Activated CD4-positive, alpha-beta memory T cell treated with anti-CD3 and anti-CD28 coated beads, Interleukin-2, amount 10 ng/mL, durations not matched to agents 7 days and 5 days (primary cell): Measurements from ENCODE around the gene LTBP2. TPM values are rescaled to one million over a fixed set of nuclear protein-coding genes. Genes with fewer than 3 reads are reported as not detected.

Experiments used
- CTCF ChIA-PET: fragments of 350-600 bp; sonication (Branson Sonifier 250); formaldehyde crosslinking; loops from one replicate; lab custom pipeline; 2021; ENCODE audit warnings: antibody characterized with exemption, inconsistent platforms; lab: Charles Lee
- POLR2A ChIA-PET: fragments of 350-600 bp; sonication (Branson Sonifier 250); formaldehyde crosslinking; loops from one replicate; lab custom pipeline; 2021; ENCODE audit warnings: antibody characterized with exemption; lab: Charles Lee
- DNase-seq: peaks from one replicate; pipeline ENCODE4 v3.0.0-alpha.2; 2020
- H3K27ac Mint-ChIP-seq: one replicate; pipeline ENCODE4 v1.8.0; 2021; ENCODE audit warnings: mild to moderate bottlenecking, mixed read lengths
- H3K27me3 Mint-ChIP-seq: one replicate; pipeline ENCODE4 v1.8.0; 2021; ENCODE audit warnings: mixed read lengths
- H3K36me3 Mint-ChIP-seq: one replicate; pipeline ENCODE4 v1.8.0; 2021; ENCODE audit warnings: low read depth, mixed read lengths
- H3K4me1 Mint-ChIP-seq: one replicate; pipeline ENCODE4 v1.8.0; 2021; ENCODE audit warnings: mixed read lengths
- H3K4me3 Mint-ChIP-seq: one replicate; pipeline ENCODE4 v1.8.0; 2021; ENCODE audit warnings: mild to moderate bottlenecking, mixed read lengths
- H3K9me3 Mint-ChIP-seq: one replicate; pipeline ENCODE4 v1.8.0; 2021; ENCODE audit warnings: mixed read lengths
- total RNA-seq, 2 experiments: library from RNA; stranded (reverse); gene quantifications; one replicate each; pipeline ENCODE4 v1.2.3, GENCODE V29; 2021

The LTBP2 gene
- total RNA-seq, 2 experiments from 2014 or later = 0.28 to 0.40 TPM

DNA sequence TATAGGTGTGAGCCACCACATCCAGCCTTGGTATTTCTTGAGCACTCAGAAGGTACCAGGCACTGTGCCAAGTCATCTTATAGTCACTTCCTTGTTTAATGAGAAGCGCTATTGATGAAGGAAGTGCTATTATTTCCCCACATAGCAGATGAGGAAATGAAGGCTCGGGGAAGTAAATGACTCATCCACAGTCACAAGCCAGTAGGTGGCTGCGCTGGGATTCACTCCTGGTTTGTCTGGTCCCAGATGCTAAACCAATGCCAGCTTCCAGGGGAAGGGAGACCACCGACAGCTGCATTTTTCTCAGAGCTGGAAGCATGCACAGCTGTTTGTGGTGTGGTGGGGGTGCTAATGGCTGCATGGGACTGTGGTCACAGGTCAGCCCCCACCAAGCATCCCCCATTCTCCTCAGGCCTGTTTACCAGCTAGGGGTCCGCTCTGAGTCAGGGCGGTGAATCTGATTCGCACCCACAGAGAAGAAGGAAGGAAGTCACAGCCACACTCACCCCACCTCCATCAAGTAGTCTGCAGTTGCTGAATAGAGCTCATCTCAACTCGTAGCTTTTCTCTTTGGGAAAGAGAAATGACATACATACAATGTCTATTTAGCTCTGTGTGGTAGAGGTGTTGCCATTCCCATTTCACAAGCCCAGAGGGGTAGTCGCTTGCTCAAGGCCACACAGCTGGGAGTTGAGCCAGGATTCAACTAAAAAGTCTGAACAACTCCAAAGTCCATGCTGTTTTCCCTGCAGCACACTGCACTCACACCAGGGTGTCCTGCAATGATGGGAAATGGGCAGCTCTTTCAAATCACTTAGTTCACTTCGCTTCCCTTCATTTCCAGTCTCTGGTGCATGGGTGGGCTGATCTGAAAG lies 6.3 kb upstream of the LTBP2 start:
- H3K9me3 Mint-ChIP-seq = no peaks in the 10 kb centered on the region
- peaks cover 2% of the 10 kb centered on the region for H3K36me3 Mint-ChIP-seq
- peak overlapping the region; percentile 75 for H3K27ac Mint-ChIP-seq
- peaks cover 67% of the 10 kb centered on the region for H3K27me3 Mint-ChIP-seq
- peak overlapping the region; percentile 39 for H3K4me3 Mint-ChIP-seq
- H3K4me1 Mint-ChIP-seq = peaks cover 71% of the 10 kb centered on the region
- CTCF ChIA-PET = interaction anchor here (0.6 to 4.8 kb wide), 15 partner anchors 9 to 264 kb away, joined by 3 to 32 read pairs (median 3); partner anchors contain the start of genes ISCA2, NPC2 and YLPM1
- DNase-seq = peak; percentile 83
- POLR2A ChIA-PET = interaction anchor here (0.6 to 2.5 kb wide), 19 partner anchors 10 to 221 kb away, joined by 3 to 19 read pairs (median 4); partner anchors contain the start of genes AREL1, ISCA2 and NPC2

GRCh38 chr14:74616996-74617700 lies 5.1 kb upstream of the LTBP2 start:
- H3K4me3 Mint-ChIP-seq = no peak overlapping the region
- H3K36me3 Mint-ChIP-seq = peaks cover 2% of the 10 kb centered on the region
- H3K27me3 Mint-ChIP-seq = peaks cover 62% of the 10 kb centered on the region
- ChIA-PET POLR2A (interaction anchor here (1.0 to 2.5 kb wide), 5 partner anchors 25 to 47 kb away, joined by 3 to 12 read pairs (median 4); no protein-coding TSS in a partner anchor), CTCF (interaction anchor here (1.0 to 4.8 kb wide), 8 partner anchors 8 to 187 kb away, joined by 3 to 32 read pairs (median 3); no protein-coding TSS in a partner anchor)
- no peak for DNase-seq
- no peak overlapping the region for H3K27ac Mint-ChIP-seq
- peaks cover 71% of the 10 kb centered on the region for H3K4me1 Mint-ChIP-seq
- no peaks in the 10 kb centered on the region for H3K9me3 Mint-ChIP-seq

GRCh38 chr14:74616507-74616906 lies 4.5 kb upstream of the LTBP2 start:
- no peak for DNase-seq
- Mint-ChIP-seq H3K27ac (no peak overlapping the region), H3K9me3 (no peaks in the 10 kb centered on the region), H3K36me3 (peaks cover 2% of the 10 kb centered on the region), H3K4me1 (peaks cover 68% of the 10 kb centered on the region), H3K4me3 (no peak overlapping the region), H3K27me3 (peaks cover 57% of the 10 kb centered on the region)
- CTCF ChIA-PET = interaction anchor here (1.5 to 4.8 kb wide), 3 partner anchors 7 to 188 kb away, joined by 3 to 32 read pairs (median 29); no protein-coding TSS in a partner anchor
- POLR2A ChIA-PET = no interaction called here

DNA sequence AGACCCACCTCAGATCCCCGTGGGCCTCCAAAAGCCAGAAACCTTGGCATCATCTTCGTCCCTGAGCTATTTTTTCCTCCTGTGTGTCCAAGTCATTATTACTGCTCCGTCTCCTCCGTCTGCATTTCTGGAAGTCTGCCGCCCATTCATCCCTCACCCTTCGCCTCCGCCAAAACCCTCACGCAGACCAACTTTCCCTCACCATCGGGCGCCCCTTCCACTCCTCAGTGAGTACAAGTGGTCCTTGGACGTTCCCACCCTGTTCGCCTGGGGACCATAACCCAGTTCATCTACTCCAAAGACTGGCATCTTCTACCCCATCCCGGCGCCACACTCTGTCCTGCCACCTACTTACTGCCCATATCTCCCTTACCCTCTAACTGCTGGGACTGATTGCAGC lies 3.7 kb upstream of the LTBP2 start:
- peaks cover 60% of the 10 kb centered on the region for H3K4me1 Mint-ChIP-seq
- ChIA-PET CTCF (interaction anchor here (1.5 to 4.8 kb wide), 2 partner anchors 42 to 189 kb away, joined by 3 to 29 read pairs; no protein-coding TSS in a partner anchor), POLR2A (no interaction called here)
- H3K36me3 Mint-ChIP-seq = peaks cover 2% of the 10 kb centered on the region
- DNase-seq = no peak
- peaks cover 56% of the 10 kb centered on the region for H3K27me3 Mint-ChIP-seq
- no peak overlapping the region for H3K4me3 Mint-ChIP-seq
- no peaks in the 10 kb centered on the region for H3K9me3 Mint-ChIP-seq
- no peak overlapping the region for H3K27ac Mint-ChIP-seq

GRCh38 chr14:74614508-74615495 lies 2.8 kb upstream of the LTBP2 start:
- no peak overlapping the region for H3K4me3 Mint-ChIP-seq
- no peak overlapping the region for H3K27ac Mint-ChIP-seq
- peaks cover 53% of the 10 kb centered on the region for H3K4me1 Mint-ChIP-seq
- no peaks in the 10 kb centered on the region for H3K36me3 Mint-ChIP-seq
- H3K9me3 Mint-ChIP-seq = no peaks in the 10 kb centered on the region
- no peak for DNase-seq
- POLR2A ChIA-PET = no interaction called here
- peaks cover 56% of the 10 kb centered on the region for H3K27me3 Mint-ChIP-seq
- CTCF ChIA-PET = no interaction called here

- H3K4me1 Mint-ChIP-seq = peaks cover 42% of the 10 kb centered on the region
Measured at GRCh38 chr14:74613211-74613914, 1.3 kb upstream of the LTBP2 start.

DNA sequence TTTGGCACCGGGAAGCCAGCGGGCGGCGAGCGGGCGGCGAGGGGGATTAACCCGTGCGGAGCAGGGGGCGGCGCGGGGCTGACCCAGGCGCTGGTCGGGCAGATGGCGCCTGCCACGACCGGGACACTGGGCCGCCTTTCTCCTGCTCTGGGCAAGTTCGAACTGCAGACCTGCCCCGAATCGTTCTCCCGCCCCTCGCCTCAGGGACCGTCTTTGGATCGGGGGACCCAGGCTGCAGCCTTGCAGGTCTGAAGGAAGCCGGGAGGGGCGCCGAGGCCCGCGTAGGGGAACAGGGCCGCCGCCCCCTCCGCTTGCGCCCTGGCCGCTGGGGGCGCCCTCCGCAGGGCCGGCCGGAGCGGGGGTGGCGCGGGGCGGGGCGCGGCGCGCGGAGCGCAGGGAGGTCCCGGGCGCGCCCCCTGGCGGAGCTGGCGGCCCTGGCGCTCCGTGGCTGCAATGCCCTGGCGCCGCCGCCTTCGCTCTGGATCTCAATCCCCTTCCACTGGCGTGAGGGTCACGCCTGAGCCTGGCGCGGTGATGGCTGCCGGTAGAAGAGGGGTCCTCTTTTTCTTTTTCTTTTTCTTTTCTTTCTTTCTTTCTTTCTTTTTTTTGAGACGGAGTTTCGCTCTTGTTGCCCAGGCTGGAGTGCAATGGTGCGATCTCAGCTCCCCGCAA lies 449 bp upstream of the LTBP2 start:
- peak; percentile 84 for DNase-seq
- H3K4me1 Mint-ChIP-seq = peaks cover 34% of the 10 kb centered on the region
- H3K36me3 Mint-ChIP-seq = no peaks in the 10 kb centered on the region
- peak overlapping the region; percentile 63 for H3K4me3 Mint-ChIP-seq
- peaks cover 58% of the 10 kb centered on the region for H3K27me3 Mint-ChIP-seq
- CTCF ChIA-PET = interaction anchor here (0.6 to 2.5 kb wide), 26 partner anchors 9 to 452 kb away, joined by 3 to 16 read pairs (median 4); partner anchors contain the start of genes ACYP1, AREL1, FCF1 and YLPM1
- H3K27ac Mint-ChIP-seq = no peak overlapping the region
- no peaks in the 10 kb centered on the region for H3K9me3 Mint-ChIP-seq
- POLR2A ChIA-PET = interaction anchor here (0.8 to 1.5 kb wide), 5 partner anchors 11 to 270 kb away, joined by 3 to 5 read pairs (median 3); partner anchors contain the start of gene YLPM1

More at GRCh38 chr14:74613211-74613914, 1.3 kb upstream of the LTBP2 start:
- Mint-ChIP-seq H3K27ac (no peak overlapping the region), H3K27me3 (peaks cover 63% of the 10 kb centered on the region), H3K9me3 (no peaks in the 10 kb centered on the region), H3K36me3 (no peaks in the 10 kb centered on the region), H3K4me3 (peak overlapping the region; percentile 15)
- ChIA-PET POLR2A (no interaction called here), CTCF (interaction anchor here (0.6 to 2.5 kb wide), 17 partner anchors 8 to 371 kb away, joined by 3 to 16 read pairs (median 4); partner anchors contain the start of genes AREL1, FCF1 and YLPM1)
- no peak for DNase-seq

DNA sequence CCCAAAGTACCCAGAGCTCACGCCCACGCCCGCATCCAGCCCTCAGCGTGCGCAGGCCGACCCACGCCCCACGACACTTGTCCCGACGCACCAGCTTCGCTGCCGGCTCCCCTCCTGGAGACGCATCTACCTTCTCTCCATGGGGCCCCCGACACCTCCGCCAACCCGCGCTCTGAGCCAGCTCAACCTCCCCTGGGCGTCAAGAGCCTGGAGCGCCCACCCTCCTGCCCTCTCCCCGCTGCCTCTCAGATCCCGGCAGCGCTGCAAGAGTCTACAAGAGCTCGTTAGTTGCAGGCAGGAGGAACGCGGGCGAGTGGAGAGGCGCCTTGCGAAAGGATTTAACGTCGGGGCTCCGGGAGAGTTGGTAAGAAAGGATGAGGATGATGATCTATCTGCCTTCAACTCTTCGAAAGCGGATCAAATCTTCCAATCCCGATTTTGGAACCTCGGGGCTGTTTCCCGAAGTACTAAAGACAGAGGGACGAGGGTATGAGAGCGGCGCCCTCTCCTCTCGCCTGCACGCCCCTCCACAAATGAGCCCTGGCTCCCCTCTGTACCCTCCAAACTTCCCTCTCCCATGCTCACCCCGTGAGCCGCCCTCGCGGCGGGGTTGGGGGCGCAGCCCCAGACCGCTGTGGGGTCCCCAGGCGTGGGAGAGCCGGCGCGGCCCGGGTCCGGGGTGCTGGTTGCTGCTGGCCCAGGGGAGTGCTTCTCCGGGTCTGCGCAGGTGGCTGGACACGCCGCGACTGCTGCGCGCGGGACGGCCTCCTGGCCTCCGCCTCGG lies 979 bp downstream of the LTBP2 start:
- H3K27me3 Mint-ChIP-seq = peaks cover 54% of the 10 kb centered on the region
- no peak overlapping the region for H3K27ac Mint-ChIP-seq
- POLR2A ChIA-PET = interaction anchor here (0.8 to 1.5 kb wide), 5 partner anchors 36 to 271 kb away, joined by 3 to 5 read pairs (median 3); partner anchors contain the start of gene YLPM1

GRCh38 chr14:74610199-74610865 lies 1.7 kb downstream of the LTBP2 start:
- Mint-ChIP-seq H3K4me1 (peaks cover 18% of the 10 kb centered on the region), H3K27me3 (peaks cover 47% of the 10 kb centered on the region), H3K9me3 (no peaks in the 10 kb centered on the region), H3K27ac (no peak overlapping the region), H3K4me3 (peak overlapping the region; percentile 56), H3K36me3 (no peaks in the 10 kb centered on the region)
- POLR2A ChIA-PET = interaction anchor here (1.2 to 1.3 kb wide), 2 partner anchors 10 to 152 kb away, joined by 3 to 4 read pairs; no protein-coding TSS in a partner anchor
- no peak for DNase-seq
- CTCF ChIA-PET = interaction anchor here (1.1 to 2.7 kb wide), 13 partner anchors 8 to 295 kb away, joined by 3 to 32 read pairs (median 7); partner anchors contain the start of gene DLST

More for the DNA sequence above, 979 bp downstream of the LTBP2 start:
- Mint-ChIP-seq H3K4me1 (peaks cover 22% of the 10 kb centered on the region), H3K4me3 (peak overlapping the region; percentile 56), H3K36me3 (no peaks in the 10 kb centered on the region), H3K9me3 (no peaks in the 10 kb centered on the region)
- DNase-seq = no peak
- CTCF ChIA-PET = interaction anchor here (0.8 to 2.6 kb wide), 12 partner anchors 11 to 454 kb away, joined by 3 to 16 read pairs (median 6); partner anchors contain the start of genes ACYP1, DLST and YLPM1
